HG02623 (cell line): ENCODE data around the gene CEP152.
"Not testable (repeated sequence)": the region's sequence is repeated elsewhere in the genome, so short reads cannot be mapped to it uniquely, and the experiment has no call there.

ENCODE experiments used
- ATAC-seq: cut with Tn5 transposase; IDR thresholded peaks from one replicate; pipeline ENCODE4 v1.9.1; 2021; ENCODE audit warnings: moderate library complexity; ENCODE audit not compliant: unreplicated experiment

CEP152 gene

GRCh38 chr15:48814286-48814685, 3.4 kb upstream of the CEP152 start:
- no peak for ATAC-seq

GRCh38 chr15:48811325-48811958, 573 bp upstream of the CEP152 start:
- ATAC-seq, result no peak

GRCh38 chr15:48806151-48806550, 4.7 kb downstream of the CEP152 start:
- no peak for ATAC-seq

GRCh38 chr15:48805591-48805990, 5.3 kb downstream of the CEP152 start:
- ATAC-seq, result no peak

- no peak for ATAC-seq
Observed at GRCh38 chr15:48803877-48804276, 7.0 kb downstream of the CEP152 start.

- no peak for ATAC-seq
Observed at GRCh38 chr15:48802867-48803266, 8.0 kb downstream of the CEP152 start.

- ATAC-seq, result no peak
Observed at GRCh38 chr15:48802257-48802656, 8.6 kb downstream of the CEP152 start.

- ATAC-seq, result no peak
Observed at GRCh38 chr15:48800811-48801455, 9.9 kb downstream of the CEP152 start.

- ATAC-seq, result no peak
Observed at GRCh38 chr15:48800245-48800644, 10.6 kb downstream of the CEP152 start.

GRCh38 chr15:48798319-48798718, 12.6 kb downstream of the CEP152 start:
- no peak for ATAC-seq

GRCh38 chr15:48796930-48797329, 13.9 kb downstream of the CEP152 start:
- peak; percentile 35 for ATAC-seq

- no peak for ATAC-seq
Observed at GRCh38 chr15:48796521-48796920, 14.3 kb downstream of the CEP152 start.

- ATAC-seq, result no peak
Observed at GRCh38 chr15:48795901-48796300, 15.0 kb downstream of the CEP152 start.

GRCh38 chr15:48794697-48795134, 16.2 kb downstream of the CEP152 start:
- ATAC-seq, result peak; percentile 83

- no peak for ATAC-seq
Observed at GRCh38 chr15:48792408-48792807, 18.5 kb downstream of the CEP152 start.

GRCh38 chr15:48790466-48791115, 20.3 kb downstream of the CEP152 start:
- not testable (repeated sequence) for ATAC-seq

GRCh38 chr15:48785712-48786111, 25.2 kb downstream of the CEP152 start:
- no peak for ATAC-seq

- no peak for ATAC-seq
Observed at GRCh38 chr15:48785195-48785594, 25.7 kb downstream of the CEP152 start.

GRCh38 chr15:48784756-48785155, 26.1 kb downstream of the CEP152 start:
- no peak for ATAC-seq

- no peak for ATAC-seq
Observed at GRCh38 chr15:48782911-48783310, 28.0 kb downstream of the CEP152 start.

- no peak for ATAC-seq
Observed at GRCh38 chr15:48781481-48782081, 29.3 kb downstream of the CEP152 start.

- ATAC-seq, result no peak
Observed at GRCh38 chr15:48781017-48781416, 29.9 kb downstream of the CEP152 start.
